ENCODE measurements around the gene ADAM19. TPM values are rescaled to one million over a fixed set of nuclear protein-coding genes. Genes with fewer than 3 reads are reported as not detected.

Gene ADAM19, protein sequence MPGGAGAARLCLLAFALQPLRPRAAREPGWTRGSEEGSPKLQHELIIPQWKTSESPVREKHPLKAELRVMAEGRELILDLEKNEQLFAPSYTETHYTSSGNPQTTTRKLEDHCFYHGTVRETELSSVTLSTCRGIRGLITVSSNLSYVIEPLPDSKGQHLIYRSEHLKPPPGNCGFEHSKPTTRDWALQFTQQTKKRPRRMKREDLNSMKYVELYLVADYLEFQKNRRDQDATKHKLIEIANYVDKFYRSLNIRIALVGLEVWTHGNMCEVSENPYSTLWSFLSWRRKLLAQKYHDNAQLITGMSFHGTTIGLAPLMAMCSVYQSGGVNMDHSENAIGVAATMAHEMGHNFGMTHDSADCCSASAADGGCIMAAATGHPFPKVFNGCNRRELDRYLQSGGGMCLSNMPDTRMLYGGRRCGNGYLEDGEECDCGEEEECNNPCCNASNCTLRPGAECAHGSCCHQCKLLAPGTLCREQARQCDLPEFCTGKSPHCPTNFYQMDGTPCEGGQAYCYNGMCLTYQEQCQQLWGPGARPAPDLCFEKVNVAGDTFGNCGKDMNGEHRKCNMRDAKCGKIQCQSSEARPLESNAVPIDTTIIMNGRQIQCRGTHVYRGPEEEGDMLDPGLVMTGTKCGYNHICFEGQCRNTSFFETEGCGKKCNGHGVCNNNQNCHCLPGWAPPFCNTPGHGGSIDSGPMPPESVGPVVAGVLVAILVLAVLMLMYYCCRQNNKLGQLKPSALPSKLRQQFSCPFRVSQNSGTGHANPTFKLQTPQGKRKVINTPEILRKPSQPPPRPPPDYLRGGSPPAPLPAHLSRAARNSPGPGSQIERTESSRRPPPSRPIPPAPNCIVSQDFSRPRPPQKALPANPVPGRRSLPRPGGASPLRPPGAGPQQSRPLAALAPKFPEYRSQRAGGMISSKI
- 19.0 and 24.2 TPM in 2 replicates for total RNA-seq (2014; rRNA removed; shearing (Covaris generic))
- total RNA-seq (2022) = 78.3 and 103 TPM in 2 replicates
- percentile 94 among the genes with signal in this experiment for Bru-seq, nascent RNA
- percentile 90 among the genes with signal in this experiment for BruChase-seq, experiment 1, labeled RNA remaining after a 6-hour chase
- BruChase-seq, experiment 2, labeled RNA remaining after a 2-hour chase = percentile 90 among the genes with signal in this experiment
- long read RNA-seq, full-length matches to known transcripts = 5 of 33 reads
- long read RNA-seq, partial matches to known transcripts = 20 of 33 reads
- long read RNA-seq, other reads (novel, unspliced or antisense) = 8 of 33 reads

DNA sequence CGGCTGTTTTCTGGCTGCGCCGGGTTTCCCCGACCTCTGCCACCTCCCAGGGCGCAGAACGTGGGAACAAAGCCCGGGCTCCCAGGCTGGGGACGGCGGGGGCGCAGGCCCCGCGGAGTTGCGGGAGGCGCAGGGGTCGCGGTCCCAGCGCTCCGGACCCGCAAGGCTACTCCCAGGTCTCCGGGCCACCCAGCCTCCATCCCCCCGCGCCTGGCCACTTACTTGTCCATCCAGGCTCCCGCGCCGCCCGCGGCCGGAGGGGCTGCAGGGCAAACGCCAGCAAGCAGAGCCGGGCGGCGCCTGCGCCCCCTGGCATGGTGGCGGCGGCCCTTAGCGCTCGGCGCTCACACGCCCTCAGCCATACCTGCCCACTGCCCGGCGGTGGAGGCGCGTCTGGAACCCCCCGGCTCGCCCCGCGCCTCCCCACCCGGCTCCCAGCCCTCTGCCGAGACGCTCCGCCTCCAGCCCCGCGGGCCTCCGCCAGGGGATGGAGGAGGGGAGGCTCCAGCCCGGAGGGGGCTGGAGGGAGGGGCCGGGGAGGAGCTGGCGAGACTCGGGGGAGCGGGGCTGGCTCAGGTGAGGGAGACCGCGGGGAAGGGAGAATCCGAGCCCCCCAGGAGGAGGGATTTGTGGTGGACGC lies at the start of gene ADAM19:
ADAM19 (minus strand) TSS at position 395 of the 640 bp plus-strand sequence; CDS start at position 316, 79 bp downstream.
- no peaks in the 10 kb centered on the region for H4K20me1 ChIP-seq (ENCODE audit: insufficient read depth, low read length)
- peak within 1 kb of the TSS; percentile 81 for H3K4me3 ChIP-seq (ENCODE audit: low read depth, low read length, poor library complexity, severe bottlenecking)
- BruUV-seq (replicated peaks) = no TSS peak
- H3K79me2 ChIP-seq (ENCODE audit: insufficient read depth, low read depth, low read length) = peaks cover 33% of the 10 kb centered on the region; the same call in 1 of the 2 replicates
- intact Hi-C loops (cut with micrococcal nuclease; ENCODE audit: unreplicated experiment) = loop anchor here (2.0 kb wide), 2 partner anchors 35 to 89 kb away; no protein-coding TSS in a partner anchor
- H3K4me2 ChIP-seq (ENCODE audit: low read length) = peak within 1 kb of the TSS; percentile 85
- ChIA-PET CTCF (ENCODE audit: unreplicated experiment) (interaction anchor here (0.5 to 0.6 kb wide), 2 partner anchors 76 to 168 kb away, joined by 4 to 5 read pairs; no protein-coding TSS in a partner anchor), POLR2A (interaction anchor here (1.0 to 3.1 kb wide), 6 partner anchors 12 to 159 kb away, joined by 3 to 19 read pairs (median 7); no protein-coding TSS in a partner anchor)
- H3K27ac ChIP-seq (ENCODE audit: low read depth, low read length, poor library complexity, severe bottlenecking) = peak within 1 kb of the TSS; percentile 28
- TF ChIP-seq, protein P1, sequence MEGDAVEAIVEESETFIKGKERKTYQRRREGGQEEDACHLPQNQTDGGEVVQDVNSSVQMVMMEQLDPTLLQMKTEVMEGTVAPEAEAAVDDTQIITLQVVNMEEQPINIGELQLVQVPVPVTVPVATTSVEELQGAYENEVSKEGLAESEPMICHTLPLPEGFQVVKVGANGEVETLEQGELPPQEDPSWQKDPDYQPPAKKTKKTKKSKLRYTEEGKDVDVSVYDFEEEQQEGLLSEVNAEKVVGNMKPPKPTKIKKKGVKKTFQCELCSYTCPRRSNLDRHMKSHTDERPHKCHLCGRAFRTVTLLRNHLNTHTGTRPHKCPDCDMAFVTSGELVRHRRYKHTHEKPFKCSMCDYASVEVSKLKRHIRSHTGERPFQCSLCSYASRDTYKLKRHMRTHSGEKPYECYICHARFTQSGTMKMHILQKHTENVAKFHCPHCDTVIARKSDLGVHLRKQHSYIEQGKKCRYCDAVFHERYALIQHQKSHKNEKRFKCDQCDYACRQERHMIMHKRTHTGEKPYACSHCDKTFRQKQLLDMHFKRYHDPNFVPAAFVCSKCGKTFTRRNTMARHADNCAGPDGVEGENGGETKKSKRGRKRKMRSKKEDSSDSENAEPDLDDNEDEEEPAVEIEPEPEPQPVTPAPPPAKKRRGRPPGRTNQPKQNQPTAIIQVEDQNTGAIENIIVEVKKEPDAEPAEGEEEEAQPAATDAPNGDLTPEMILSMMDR (conservative IDR thresholded peaks at IDR 0.05; ENCODE audit: low read length) = 0 out of 2 replicates have a peak, but pooled peaks have one; percentile 6
- TF ChIP-seq EZH2phosphoT487 (IDR thresholded peaks at IDR 0.05; ENCODE audit: borderline replicate concordance, low read depth, low read length) = no peak
- H3K36me3 ChIP-seq (ENCODE audit: insufficient read depth, low read length) = no peaks in the 10 kb centered on the region; the same call in 1 of the 2 replicates
- H3K4me1 ChIP-seq (ENCODE audit: insufficient read depth, low read length, poor library complexity, severe bottlenecking) = peaks cover 54% of the 10 kb centered on the region
- no peaks in the 10 kb centered on the region for H3K9me2 ChIP-seq (ENCODE audit: insufficient read depth, low read length)
- 0 out of 2 replicates have a peak, but pooled peaks cover 5% of the 10 kb centered on the region for H3K9me3 ChIP-seq (ENCODE audit: low read length)
- peak; percentile 75 for DNase-seq (ENCODE audit: low spot score)
- peak within 1 kb of the TSS; percentile 70 for H2AFZ ChIP-seq (ENCODE audit: low read length)

DNA sequence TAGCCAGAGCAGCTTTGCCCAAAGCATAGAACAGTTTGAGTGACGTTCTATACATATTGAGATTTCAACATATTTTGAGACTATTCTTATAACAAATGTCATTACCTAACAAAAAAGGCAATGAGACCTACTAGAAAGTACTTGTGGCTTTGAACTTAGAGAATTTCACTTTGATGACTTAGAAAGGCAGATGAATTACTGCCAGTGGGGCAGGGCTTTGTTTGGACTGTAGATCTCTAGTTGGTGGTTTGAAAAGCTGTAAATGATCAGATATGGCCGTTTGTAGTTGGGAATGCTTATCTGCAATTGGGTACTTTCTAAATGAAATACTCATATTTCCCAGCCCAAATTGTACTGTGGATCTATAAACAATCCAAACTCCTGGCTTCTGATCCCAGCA lies 48.6 kb upstream of the ADAM19 start:
- H3K36me3 ChIP-seq (ENCODE audit: insufficient read depth, low read length) = no peaks in the 10 kb centered on the region
- no peaks in the 10 kb centered on the region for H3K9me2 ChIP-seq (ENCODE audit: insufficient read depth, low read length)
- H2AFZ ChIP-seq (ENCODE audit: low read length) = 0 out of 2 replicates have a peak overlapping the region, but pooled peaks have one; percentile 45
- TF ChIP-seq EZH2phosphoT487 (IDR thresholded peaks at IDR 0.05; ENCODE audit: borderline replicate concordance, low read depth, low read length) = no peak
- TF ChIP-seq, protein P1 (conservative IDR thresholded peaks at IDR 0.05; ENCODE audit: low read length) = no peak
- ChIA-PET CTCF (ENCODE audit: unreplicated experiment) (no interaction called here), POLR2A (no interaction called here)
- H3K79me2 ChIP-seq (ENCODE audit: insufficient read depth, low read depth, low read length) = no peaks in the 10 kb centered on the region
- H4K20me1 ChIP-seq (ENCODE audit: insufficient read depth, low read length) = no peaks in the 10 kb centered on the region
- no peak overlapping the region for H3K4me2 ChIP-seq (ENCODE audit: low read length)
- H3K4me3 ChIP-seq (ENCODE audit: low read depth, low read length, poor library complexity, severe bottlenecking) = no peak overlapping the region
- DNase-seq (ENCODE audit: low spot score) = no peak
- intact Hi-C loops (cut with micrococcal nuclease; ENCODE audit: unreplicated experiment) = no loop called here
- BruUV-seq (replicated peaks) = no TSS peak
- H3K4me1 ChIP-seq (ENCODE audit: insufficient read depth, low read length, poor library complexity, severe bottlenecking) = no peaks in the 10 kb centered on the region
- H3K27ac ChIP-seq (ENCODE audit: low read depth, low read length, poor library complexity, severe bottlenecking) = no peak overlapping the region
- H3K9me3 ChIP-seq (ENCODE audit: low read length) = no peaks in the 10 kb centered on the region
